T-helper 2 cell treated with Interferon-gamma antibody and Interleukin-4, amounts not matched to agents 5 μg/mL and 100 μg/mL, for 36 hours (primary cell): ENCODE measurements around the gene BID.
A peak's percentile ranks its signal among the peaks of the same experiment; 100 is the strongest.

ENCODE experiments used
- DNase-seq: peaks from one replicate; pipeline ENCODE4 v3.0.0; 2021; ENCODE audit warnings: low spot score
- H3K27ac Mint-ChIP-seq: one replicate; pipeline ENCODE4 v1.8.0; 2021; ENCODE audit warnings: mild to moderate bottlenecking, mixed read lengths
- H3K27me3 Mint-ChIP-seq: one replicate; pipeline ENCODE4 v1.8.0; 2021; ENCODE audit warnings: low read depth, mixed read lengths
- H3K36me3 Mint-ChIP-seq: one replicate; pipeline ENCODE4 v1.8.0; 2021; ENCODE audit warnings: low read depth, mixed read lengths
- H3K4me1 Mint-ChIP-seq: one replicate; pipeline ENCODE4 v1.8.0; 2021; ENCODE audit warnings: low read depth, mixed read lengths
- H3K4me3 Mint-ChIP-seq: one replicate; pipeline ENCODE4 v1.8.0; 2022; ENCODE audit warnings: mild to moderate bottlenecking, moderate library complexity, mixed read lengths
- H3K9me3 Mint-ChIP-seq: one replicate; pipeline ENCODE4 v1.8.0; 2021; ENCODE audit warnings: mixed read lengths

The BID gene

GRCh38 chr22:17754233-17754925, 19.9 kb downstream of the BID start:
- no peak overlapping the region for H3K27ac Mint-ChIP-seq
- no peaks in the 10 kb centered on the region for H3K4me1 Mint-ChIP-seq
- H3K4me3 Mint-ChIP-seq = no peak overlapping the region
- DNase-seq = no peak
- H3K9me3 Mint-ChIP-seq = no peaks in the 10 kb centered on the region
- peaks cover 3% of the 10 kb centered on the region for H3K27me3 Mint-ChIP-seq
- H3K36me3 Mint-ChIP-seq = no peaks in the 10 kb centered on the region

- Mint-ChIP-seq H3K36me3 (no peaks in the 10 kb centered on the region), H3K4me3 (no peak overlapping the region), H3K9me3 (no peaks in the 10 kb centered on the region), H3K27me3 (peaks cover 2% of the 10 kb centered on the region), H3K27ac (no peak overlapping the region), H3K4me1 (no peaks in the 10 kb centered on the region)
- DNase-seq = no peak
Observed at GRCh38 chr22:17753401-17753989, 20.8 kb downstream of the BID start.

- Mint-ChIP-seq H3K4me3 (no peak overlapping the region), H3K27me3 (no peaks in the 10 kb centered on the region), H3K4me1 (no peaks in the 10 kb centered on the region), H3K36me3 (no peaks in the 10 kb centered on the region), H3K9me3 (no peaks in the 10 kb centered on the region), H3K27ac (no peak overlapping the region)
- no peak for DNase-seq
Observed at GRCh38 chr22:17751596-17751995, 22.7 kb downstream of the BID start.

- H3K36me3 Mint-ChIP-seq = no peaks in the 10 kb centered on the region
- no peaks in the 10 kb centered on the region for H3K27me3 Mint-ChIP-seq
- H3K4me3 Mint-ChIP-seq = no peak overlapping the region
- no peak overlapping the region for H3K27ac Mint-ChIP-seq
- no peaks in the 10 kb centered on the region for H3K9me3 Mint-ChIP-seq
- no peak for DNase-seq
- H3K4me1 Mint-ChIP-seq = no peaks in the 10 kb centered on the region
Observed at GRCh38 chr22:17749605-17750395, 24.5 kb downstream of the BID start.

GRCh38 chr22:17748555-17749353, 25.5 kb downstream of the BID start:
- Mint-ChIP-seq H3K36me3 (no peaks in the 10 kb centered on the region), H3K4me1 (no peaks in the 10 kb centered on the region), H3K9me3 (no peaks in the 10 kb centered on the region), H3K27ac (no peak overlapping the region), H3K27me3 (no peaks in the 10 kb centered on the region), H3K4me3 (no peak overlapping the region)
- no peak for DNase-seq

GRCh38 chr22:17746916-17747315, 27.4 kb downstream of the BID start:
- no peak overlapping the region for H3K4me3 Mint-ChIP-seq
- no peak overlapping the region for H3K27ac Mint-ChIP-seq
- H3K9me3 Mint-ChIP-seq = no peaks in the 10 kb centered on the region
- H3K36me3 Mint-ChIP-seq = peaks cover 4% of the 10 kb centered on the region
- no peaks in the 10 kb centered on the region for H3K4me1 Mint-ChIP-seq
- no peak for DNase-seq
- no peaks in the 10 kb centered on the region for H3K27me3 Mint-ChIP-seq

- Mint-ChIP-seq H3K27ac (no peak overlapping the region), H3K36me3 (peaks cover 4% of the 10 kb centered on the region), H3K9me3 (no peaks in the 10 kb centered on the region), H3K4me3 (no peak overlapping the region), H3K27me3 (no peaks in the 10 kb centered on the region), H3K4me1 (no peaks in the 10 kb centered on the region)
- no peak for DNase-seq
Observed at GRCh38 chr22:17744430-17744829, 29.8 kb downstream of the BID start.

GRCh38 chr22:17743661-17744411, 30.4 kb downstream of the BID start:
- Mint-ChIP-seq H3K4me3 (no peak overlapping the region), H3K36me3 (peaks cover 4% of the 10 kb centered on the region), H3K9me3 (no peaks in the 10 kb centered on the region), H3K27me3 (no peaks in the 10 kb centered on the region), H3K4me1 (no peaks in the 10 kb centered on the region), H3K27ac (no peak overlapping the region)
- no peak for DNase-seq

- Mint-ChIP-seq H3K9me3 (no peaks in the 10 kb centered on the region), H3K27me3 (no peaks in the 10 kb centered on the region), H3K36me3 (peaks cover 10% of the 10 kb centered on the region), H3K4me3 (no peak overlapping the region), H3K27ac (no peak overlapping the region), H3K4me1 (no peaks in the 10 kb centered on the region)
- peak; percentile 46 for DNase-seq
Observed at GRCh38 chr22:17742527-17742902, 31.8 kb downstream of the BID start.

- Mint-ChIP-seq H3K27ac (no peak overlapping the region), H3K4me1 (no peaks in the 10 kb centered on the region), H3K4me3 (no peak overlapping the region), H3K27me3 (no peaks in the 10 kb centered on the region), H3K9me3 (no peaks in the 10 kb centered on the region), H3K36me3 (peaks cover 10% of the 10 kb centered on the region)
- no peak for DNase-seq
Observed at GRCh38 chr22:17741866-17742526, 32.3 kb downstream of the BID start.

GRCh38 chr22:17739196-17739975, 34.9 kb downstream of the BID start:
- Mint-ChIP-seq H3K4me3 (no peak overlapping the region), H3K27me3 (no peaks in the 10 kb centered on the region), H3K9me3 (no peaks in the 10 kb centered on the region), H3K4me1 (peaks cover 6% of the 10 kb centered on the region), H3K27ac (no peak overlapping the region), H3K36me3 (peaks cover 10% of the 10 kb centered on the region)
- no peak for DNase-seq

- H3K4me3 Mint-ChIP-seq = no peak overlapping the region
- no peak for DNase-seq
- no peaks in the 10 kb centered on the region for H3K27me3 Mint-ChIP-seq
- no peaks in the 10 kb centered on the region for H3K9me3 Mint-ChIP-seq
- peaks cover 13% of the 10 kb centered on the region for H3K4me1 Mint-ChIP-seq
- no peak overlapping the region for H3K27ac Mint-ChIP-seq
- peaks cover 13% of the 10 kb centered on the region for H3K36me3 Mint-ChIP-seq
Observed at GRCh38 chr22:17738386-17739128, 35.7 kb downstream of the BID start.
